K562 (cell line): ENCODE results near the gene LBHD1. TPM values are rescaled to one million over a fixed set of nuclear protein-coding genes. Genes with fewer than 3 reads are reported as not detected.

Experiments
- BDP1 ChIP-seq: IDR thresholded peaks from 3 replicates; pipeline ENCODE4 v1.6.1; 2011; ENCODE audit not compliant: insufficient read length, insufficient read depth
- DMBX1 ChIP-seq: fragments of 250-450 bp; sonication (Bioruptor Pico); IDR thresholded peaks from 2 replicates; pipeline ENCODE4 v1.8.0; 2022; ENCODE audit warnings: inconsistent platforms, mild to moderate bottlenecking, moderate library complexity, borderline replicate concordance
- ELF4 ChIP-seq: fragments of 450-650 bp; formaldehyde crosslinking; IDR thresholded peaks from 2 replicates; pipeline ENCODE4 v1.4.0; 2022; ENCODE audit warnings: missing genetic modification characterization
- NCOA4 ChIP-seq: fragments of 450-650 bp; IDR thresholded peaks from 2 replicates; pipeline ENCODE4 v1.6.1; 2018; ENCODE audit warnings: mild to moderate bottlenecking; ENCODE audit not compliant: partially characterized antibody
- NR2C1 ChIP-seq, 2 experiments: fragments of 450-650 bp; IDR thresholded peaks; 2 replicates each; pipeline ENCODE4 v1.6.1; 2017; ENCODE audit warnings: mild to moderate bottlenecking in 2 of 2, antibody characterized with exemption in 1 of 2, inconsistent platforms in 1 of 2, missing compliant biosample characterization in 1 of 2, missing genetic modification characterization in 1 of 2
- RAD21 ChIP-seq, 2 experiments: fragments of 250-450 bp in 1 of 2; fragments of 450-650 bp in 1 of 2; sonication (Bioruptor Pico) in 1 of 2; formaldehyde crosslinking in 1 of 2; IDR thresholded peaks in 1 of 2; conservative IDR thresholded peaks in 1 of 2; 2 replicates each; pipeline versions ENCODE4 v1.4.0 to v1.8.0; 2020 to 2022; ENCODE audit warnings: mild to moderate bottlenecking in 2 of 2, moderate library complexity in 1 of 2
- SP1 ChIP-seq: sonication (generic); formaldehyde crosslinking; IDR thresholded peaks from 2 replicates; pipeline ENCODE4 v1.8.1; 2022; ENCODE audit warnings: mild to moderate bottlenecking, missing genetic modification reagents
- TGIF2 ChIP-seq: sonication (generic); formaldehyde crosslinking; IDR thresholded peaks from 2 replicates; pipeline ENCODE4 v1.8.1; 2022; ENCODE audit warnings: mild to moderate bottlenecking, missing genetic modification reagents, moderate library complexity
- ZNF12 ChIP-seq: sonication (generic); formaldehyde crosslinking; IDR thresholded peaks from 2 replicates; pipeline ENCODE4 v1.4.0; 2020; ENCODE audit warnings: mild to moderate bottlenecking, missing genetic modification reagents
- polyA plus RNA-seq, 8 experiments: library from polyadenylated mRNA; depleted of rRNA in 4 of 8; stranded (reverse) in 5 of 8; unstranded in 3 of 8; fragments of >200 nt; fragmentation: Nextera tagmentation in 2 of 8; fragmentation: Illumina TruSeq in 1 of 8; extraction: Ambion mirVana in 2 of 8; extraction: Trizol in 1 of 8; gene quantifications; 2 replicates each; pipeline versions ENCODE4 v1.2.1 to v1.2.3, GENCODE V29; 2011 to 2014; ENCODE audit warnings: inconsistent platforms in 1 of 8, missing spikeins in 1 of 8
- total RNA-seq, 7 experiments: library from RNA; depleted of rRNA in 6 of 7; stranded (reverse); fragments of >200 nt in 6 of 7; fragmentation: Illumina TruSeq in 2 of 7; extraction: Trizol in 2 of 7; gene quantifications; 2 replicates each; pipeline versions ENCODE4 v1.2.1 to v1.2.3, GENCODE V29; 2011 to 2021; ENCODE audit warnings: low replicate concordance in 1 of 7
- TF ChIP-seq, protein P1 (sequence below): sonication (generic); formaldehyde crosslinking; IDR thresholded peaks from 2 replicates; pipeline ENCODE4 v1.8.1; 2022; ENCODE audit warnings: missing genetic modification reagents
- TF ChIP-seq, protein P2 (sequence below): fragments of 200-600 bp; sonication (generic); IDR thresholded peaks from one replicate; pipeline ENCODE4 v1.6.1; 2012; ENCODE audit warnings: mild to moderate bottlenecking, low read depth, low read length, inconsistent platforms
- TF ChIP-seq, protein P3 (sequence below): fragments of 450-650 bp; IDR thresholded peaks from 2 replicates; pipeline ENCODE4 v1.6.1; 2016; ENCODE audit warnings: mild to moderate bottlenecking

Gene LBHD1
- total and polyA plus RNA-seq, 9 of the 15 experiments (the other 6 are each of a cell fraction or from before 2014, with no cell fraction given): 2.6 to 28.0 (median 12.5) TPM

DNA sequence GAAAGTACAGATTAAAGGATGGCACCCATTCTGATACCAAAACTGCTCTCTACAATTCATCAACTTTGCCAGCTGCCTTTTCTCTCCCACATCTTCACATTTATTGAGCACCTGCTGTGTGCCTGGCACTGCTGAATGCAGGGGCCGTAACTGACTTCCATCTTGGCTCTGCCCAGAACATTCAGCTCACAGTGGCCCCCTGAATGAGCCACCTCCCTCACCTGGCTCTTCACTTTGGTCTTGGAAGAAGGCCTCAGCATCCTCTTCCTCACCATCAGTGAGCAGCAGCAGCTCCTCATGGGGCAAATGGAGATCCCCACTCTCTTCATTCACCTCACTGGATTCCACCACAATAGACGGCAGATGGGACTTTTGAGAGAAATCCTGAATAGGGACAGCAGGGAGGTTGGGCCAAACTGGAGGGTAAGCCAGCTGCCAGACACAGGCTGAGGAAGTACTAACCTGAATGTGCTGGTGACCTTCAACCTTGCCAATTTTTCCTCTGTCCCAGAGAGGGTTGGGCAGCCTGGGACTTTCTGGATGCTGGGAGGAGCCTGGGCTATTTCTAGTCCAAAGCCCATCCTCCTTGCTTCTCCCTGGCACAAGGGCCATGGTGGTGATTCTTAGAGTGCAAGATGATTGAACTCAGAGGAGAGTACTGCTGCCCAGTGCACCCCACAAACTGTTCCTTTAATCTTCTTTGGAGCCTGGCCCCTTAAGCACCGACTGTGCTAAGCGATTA, 2.5 kb downstream of the LBHD1 start (continued):
- TF ChIP-seq NCOA4 (no peak), DMBX1 (CRISPR knock-in tag) (peak; percentile 15; the same call in 1 of the 2 replicates), SP1 (CRISPR knock-in tag) (peak; percentile 24), BDP1 (no peak), ZNF12 (CRISPR knock-in tag) (no peak), NR2C1 (IDR thresholded peaks at IDR 0.05) (peak; percentile 65), NR2C1 (tag; IDR thresholded peaks at IDR 0.05) (peak; percentile 54; the same call in 1 of the 2 replicates), RAD21 (CRISPR knock-in tag; conservative IDR thresholded peaks at IDR 0.05 in 1 of 2, IDR thresholded peaks at IDR 0.05 in 1 of 2) (no peak), ELF4 (no peak), TGIF2 (CRISPR knock-in tag) (no peak)
- TF ChIP-seq, protein P1, sequence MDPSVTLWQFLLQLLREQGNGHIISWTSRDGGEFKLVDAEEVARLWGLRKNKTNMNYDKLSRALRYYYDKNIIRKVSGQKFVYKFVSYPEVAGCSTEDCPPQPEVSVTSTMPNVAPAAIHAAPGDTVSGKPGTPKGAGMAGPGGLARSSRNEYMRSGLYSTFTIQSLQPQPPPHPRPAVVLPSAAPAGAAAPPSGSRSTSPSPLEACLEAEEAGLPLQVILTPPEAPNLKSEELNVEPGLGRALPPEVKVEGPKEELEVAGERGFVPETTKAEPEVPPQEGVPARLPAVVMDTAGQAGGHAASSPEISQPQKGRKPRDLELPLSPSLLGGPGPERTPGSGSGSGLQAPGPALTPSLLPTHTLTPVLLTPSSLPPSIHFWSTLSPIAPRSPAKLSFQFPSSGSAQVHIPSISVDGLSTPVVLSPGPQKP (CRISPR knock-in tag): no peak
- TF ChIP-seq, protein P2, sequence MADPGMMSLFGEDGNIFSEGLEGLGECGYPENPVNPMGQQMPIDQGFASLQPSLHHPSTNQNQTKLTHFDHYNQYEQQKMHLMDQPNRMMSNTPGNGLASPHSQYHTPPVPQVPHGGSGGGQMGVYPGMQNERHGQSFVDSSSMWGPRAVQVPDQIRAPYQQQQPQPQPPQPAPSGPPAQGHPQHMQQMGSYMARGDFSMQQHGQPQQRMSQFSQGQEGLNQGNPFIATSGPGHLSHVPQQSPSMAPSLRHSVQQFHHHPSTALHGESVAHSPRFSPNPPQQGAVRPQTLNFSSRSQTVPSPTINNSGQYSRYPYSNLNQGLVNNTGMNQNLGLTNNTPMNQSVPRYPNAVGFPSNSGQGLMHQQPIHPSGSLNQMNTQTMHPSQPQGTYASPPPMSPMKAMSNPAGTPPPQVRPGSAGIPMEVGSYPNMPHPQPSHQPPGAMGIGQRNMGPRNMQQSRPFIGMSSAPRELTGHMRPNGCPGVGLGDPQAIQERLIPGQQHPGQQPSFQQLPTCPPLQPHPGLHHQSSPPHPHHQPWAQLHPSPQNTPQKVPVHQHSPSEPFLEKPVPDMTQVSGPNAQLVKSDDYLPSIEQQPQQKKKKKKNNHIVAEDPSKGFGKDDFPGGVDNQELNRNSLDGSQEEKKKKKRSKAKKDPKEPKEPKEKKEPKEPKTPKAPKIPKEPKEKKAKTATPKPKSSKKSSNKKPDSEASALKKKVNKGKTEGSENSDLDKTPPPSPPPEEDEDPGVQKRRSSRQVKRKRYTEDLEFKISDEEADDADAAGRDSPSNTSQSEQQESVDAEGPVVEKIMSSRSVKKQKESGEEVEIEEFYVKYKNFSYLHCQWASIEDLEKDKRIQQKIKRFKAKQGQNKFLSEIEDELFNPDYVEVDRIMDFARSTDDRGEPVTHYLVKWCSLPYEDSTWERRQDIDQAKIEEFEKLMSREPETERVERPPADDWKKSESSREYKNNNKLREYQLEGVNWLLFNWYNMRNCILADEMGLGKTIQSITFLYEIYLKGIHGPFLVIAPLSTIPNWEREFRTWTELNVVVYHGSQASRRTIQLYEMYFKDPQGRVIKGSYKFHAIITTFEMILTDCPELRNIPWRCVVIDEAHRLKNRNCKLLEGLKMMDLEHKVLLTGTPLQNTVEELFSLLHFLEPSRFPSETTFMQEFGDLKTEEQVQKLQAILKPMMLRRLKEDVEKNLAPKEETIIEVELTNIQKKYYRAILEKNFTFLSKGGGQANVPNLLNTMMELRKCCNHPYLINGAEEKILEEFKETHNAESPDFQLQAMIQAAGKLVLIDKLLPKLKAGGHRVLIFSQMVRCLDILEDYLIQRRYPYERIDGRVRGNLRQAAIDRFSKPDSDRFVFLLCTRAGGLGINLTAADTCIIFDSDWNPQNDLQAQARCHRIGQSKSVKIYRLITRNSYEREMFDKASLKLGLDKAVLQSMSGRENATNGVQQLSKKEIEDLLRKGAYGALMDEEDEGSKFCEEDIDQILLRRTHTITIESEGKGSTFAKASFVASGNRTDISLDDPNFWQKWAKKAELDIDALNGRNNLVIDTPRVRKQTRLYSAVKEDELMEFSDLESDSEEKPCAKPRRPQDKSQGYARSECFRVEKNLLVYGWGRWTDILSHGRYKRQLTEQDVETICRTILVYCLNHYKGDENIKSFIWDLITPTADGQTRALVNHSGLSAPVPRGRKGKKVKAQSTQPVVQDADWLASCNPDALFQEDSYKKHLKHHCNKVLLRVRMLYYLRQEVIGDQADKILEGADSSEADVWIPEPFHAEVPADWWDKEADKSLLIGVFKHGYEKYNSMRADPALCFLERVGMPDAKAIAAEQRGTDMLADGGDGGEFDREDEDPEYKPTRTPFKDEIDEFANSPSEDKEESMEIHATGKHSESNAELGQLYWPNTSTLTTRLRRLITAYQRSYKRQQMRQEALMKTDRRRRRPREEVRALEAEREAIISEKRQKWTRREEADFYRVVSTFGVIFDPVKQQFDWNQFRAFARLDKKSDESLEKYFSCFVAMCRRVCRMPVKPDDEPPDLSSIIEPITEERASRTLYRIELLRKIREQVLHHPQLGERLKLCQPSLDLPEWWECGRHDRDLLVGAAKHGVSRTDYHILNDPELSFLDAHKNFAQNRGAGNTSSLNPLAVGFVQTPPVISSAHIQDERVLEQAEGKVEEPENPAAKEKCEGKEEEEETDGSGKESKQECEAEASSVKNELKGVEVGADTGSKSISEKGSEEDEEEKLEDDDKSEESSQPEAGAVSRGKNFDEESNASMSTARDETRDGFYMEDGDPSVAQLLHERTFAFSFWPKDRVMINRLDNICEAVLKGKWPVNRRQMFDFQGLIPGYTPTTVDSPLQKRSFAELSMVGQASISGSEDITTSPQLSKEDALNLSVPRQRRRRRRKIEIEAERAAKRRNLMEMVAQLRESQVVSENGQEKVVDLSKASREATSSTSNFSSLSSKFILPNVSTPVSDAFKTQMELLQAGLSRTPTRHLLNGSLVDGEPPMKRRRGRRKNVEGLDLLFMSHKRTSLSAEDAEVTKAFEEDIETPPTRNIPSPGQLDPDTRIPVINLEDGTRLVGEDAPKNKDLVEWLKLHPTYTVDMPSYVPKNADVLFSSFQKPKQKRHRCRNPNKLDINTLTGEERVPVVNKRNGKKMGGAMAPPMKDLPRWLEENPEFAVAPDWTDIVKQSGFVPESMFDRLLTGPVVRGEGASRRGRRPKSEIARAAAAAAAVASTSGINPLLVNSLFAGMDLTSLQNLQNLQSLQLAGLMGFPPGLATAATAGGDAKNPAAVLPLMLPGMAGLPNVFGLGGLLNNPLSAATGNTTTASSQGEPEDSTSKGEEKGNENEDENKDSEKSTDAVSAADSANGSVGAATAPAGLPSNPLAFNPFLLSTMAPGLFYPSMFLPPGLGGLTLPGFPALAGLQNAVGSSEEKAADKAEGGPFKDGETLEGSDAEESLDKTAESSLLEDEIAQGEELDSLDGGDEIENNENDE: no peak
- TF ChIP-seq, protein P3, sequence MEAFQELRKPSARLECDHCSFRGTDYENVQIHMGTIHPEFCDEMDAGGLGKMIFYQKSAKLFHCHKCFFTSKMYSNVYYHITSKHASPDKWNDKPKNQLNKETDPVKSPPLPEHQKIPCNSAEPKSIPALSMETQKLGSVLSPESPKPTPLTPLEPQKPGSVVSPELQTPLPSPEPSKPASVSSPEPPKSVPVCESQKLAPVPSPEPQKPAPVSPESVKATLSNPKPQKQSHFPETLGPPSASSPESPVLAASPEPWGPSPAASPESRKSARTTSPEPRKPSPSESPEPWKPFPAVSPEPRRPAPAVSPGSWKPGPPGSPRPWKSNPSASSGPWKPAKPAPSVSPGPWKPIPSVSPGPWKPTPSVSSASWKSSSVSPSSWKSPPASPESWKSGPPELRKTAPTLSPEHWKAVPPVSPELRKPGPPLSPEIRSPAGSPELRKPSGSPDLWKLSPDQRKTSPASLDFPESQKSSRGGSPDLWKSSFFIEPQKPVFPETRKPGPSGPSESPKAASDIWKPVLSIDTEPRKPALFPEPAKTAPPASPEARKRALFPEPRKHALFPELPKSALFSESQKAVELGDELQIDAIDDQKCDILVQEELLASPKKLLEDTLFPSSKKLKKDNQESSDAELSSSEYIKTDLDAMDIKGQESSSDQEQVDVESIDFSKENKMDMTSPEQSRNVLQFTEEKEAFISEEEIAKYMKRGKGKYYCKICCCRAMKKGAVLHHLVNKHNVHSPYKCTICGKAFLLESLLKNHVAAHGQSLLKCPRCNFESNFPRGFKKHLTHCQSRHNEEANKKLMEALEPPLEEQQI: no peak
